NCI-H2029 treated with DMSO at 0.1 percent for 48 hours (cell line): ENCODE data around the gene ATP9B.
"Not testable (repeated sequence)": the region's sequence is repeated elsewhere in the genome, so short reads cannot be mapped to it uniquely, and the experiment has no call there.

Experiments
- DNase-seq: peaks from one replicate; lab custom pipeline; 2025; lab: John Stamatoyannopoulos, UW

Gene ATP9B

DNA sequence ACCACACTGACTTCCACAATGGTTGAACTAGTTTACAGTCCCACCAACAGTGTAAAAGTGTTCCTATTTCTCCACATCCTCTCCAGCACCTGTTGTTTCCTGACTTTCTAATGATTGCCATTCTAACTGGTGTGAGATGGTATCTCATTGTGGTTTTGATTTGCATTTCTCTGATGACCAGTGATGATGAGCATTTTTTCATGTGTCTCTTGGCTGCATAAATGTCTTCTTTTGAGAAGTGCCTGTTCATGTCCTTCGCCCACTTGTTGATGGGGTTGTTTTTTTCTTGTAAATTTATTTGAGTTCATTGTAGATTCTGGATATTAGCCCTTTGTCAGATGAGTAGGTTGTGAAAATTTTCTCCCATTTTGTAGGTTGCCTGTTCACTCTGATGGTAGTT lies 216.0 kb downstream of the ATP9B start:
- not testable (repeated sequence) for DNase-seq

DNA sequence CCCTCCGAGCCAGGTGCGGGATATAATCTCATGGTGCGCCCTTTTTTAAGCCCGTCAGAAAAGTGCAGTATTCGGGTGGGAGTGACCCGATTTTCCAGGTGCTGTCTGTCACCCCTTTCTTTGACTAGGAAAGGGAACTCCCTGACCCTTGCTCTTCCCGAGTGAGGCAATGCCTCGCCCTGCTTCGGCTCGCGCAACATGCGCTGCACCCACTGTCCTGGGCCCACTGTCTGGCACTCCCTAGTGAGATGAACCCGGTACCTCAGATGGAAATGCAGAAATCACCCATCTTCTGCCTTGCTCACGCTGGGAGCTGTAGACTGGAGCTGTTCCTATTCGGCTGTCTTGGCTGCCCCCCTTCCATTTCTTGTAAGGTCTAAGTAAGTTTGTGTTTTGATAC lies 221.2 kb downstream of the ATP9B start:
- DNase-seq: not testable (repeated sequence)

DNA sequence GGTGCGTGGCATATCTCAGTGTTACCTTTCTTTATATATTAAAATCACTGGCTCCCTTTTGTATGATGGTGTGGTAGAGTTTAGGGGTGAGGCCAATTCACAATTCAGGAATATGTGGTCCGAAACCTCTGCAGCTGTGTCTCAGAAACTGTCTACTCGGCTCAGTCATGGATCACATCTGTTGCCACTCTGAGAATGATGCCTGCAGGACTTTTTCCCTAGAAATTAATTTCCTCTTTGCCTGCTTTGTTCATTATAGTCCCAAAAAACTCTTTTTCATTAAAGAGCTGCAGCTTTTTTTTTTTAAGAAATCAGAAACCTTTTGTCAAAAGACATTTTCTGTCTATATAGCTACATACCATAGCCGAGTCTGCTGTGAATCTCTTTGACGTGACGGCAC lies 221.7 kb downstream of the ATP9B start:
- DNase-seq: no peak

DNA sequence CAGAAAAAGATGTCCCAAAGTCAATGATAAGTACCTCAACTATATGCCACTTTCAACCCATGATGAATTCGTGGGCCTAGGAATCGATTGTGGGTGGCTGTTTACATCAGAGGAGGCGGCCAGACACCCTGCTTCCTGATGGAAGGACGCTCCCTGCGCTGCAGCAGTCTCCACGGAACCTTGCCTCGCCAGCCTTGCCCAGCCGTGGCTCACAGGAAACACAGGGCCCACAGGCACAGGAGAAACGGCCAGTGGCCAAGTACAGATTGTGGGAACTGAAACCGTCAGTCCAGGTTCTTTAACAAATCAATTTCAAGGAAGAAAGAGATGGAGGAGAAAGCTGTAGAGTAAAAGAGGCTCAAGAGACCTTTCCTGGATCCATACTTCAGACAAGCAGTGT lies 225.0 kb downstream of the ATP9B start:
- no peak for DNase-seq

DNA sequence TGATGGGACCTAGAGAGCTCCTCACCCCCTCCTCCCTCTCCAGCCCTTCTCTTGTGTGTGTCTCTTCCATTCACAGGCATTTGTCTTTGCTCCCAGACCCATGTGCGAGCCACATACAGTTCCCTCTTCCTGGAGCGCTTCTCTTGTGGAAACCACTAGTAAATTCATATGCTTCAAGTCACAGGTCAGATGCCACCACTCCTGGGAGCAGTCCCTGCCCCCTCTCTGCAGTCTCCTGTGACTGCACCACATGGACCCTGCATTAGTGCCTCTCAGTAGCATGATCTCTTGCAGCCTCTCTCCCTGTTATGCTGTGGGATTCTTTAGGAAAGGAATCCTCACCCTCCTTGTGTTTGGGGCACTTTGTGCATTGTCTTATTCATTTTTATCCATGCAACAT lies 230.1 kb downstream of the ATP9B start:
- no peak for DNase-seq

DNA sequence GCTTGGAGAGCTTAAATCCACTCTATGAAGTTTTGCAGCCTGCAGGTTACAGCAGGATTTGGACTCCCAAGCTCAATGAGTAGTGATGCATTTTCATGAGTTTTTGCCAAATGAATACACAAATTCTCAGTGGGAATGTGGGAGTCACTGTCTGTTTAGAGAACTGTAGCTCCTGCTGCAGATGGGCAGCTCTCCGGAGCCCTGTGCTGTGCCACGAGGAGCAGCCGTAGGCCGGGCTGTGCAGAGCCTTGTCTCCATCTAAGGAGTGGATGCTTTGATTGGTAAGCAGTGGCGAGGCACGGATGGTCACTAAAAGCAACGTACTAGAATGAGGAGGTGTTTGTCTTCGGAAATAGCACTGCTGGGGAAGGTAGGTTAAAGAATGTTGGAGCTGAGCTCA lies 230.5 kb downstream of the ATP9B start:
- no peak for DNase-seq

DNA sequence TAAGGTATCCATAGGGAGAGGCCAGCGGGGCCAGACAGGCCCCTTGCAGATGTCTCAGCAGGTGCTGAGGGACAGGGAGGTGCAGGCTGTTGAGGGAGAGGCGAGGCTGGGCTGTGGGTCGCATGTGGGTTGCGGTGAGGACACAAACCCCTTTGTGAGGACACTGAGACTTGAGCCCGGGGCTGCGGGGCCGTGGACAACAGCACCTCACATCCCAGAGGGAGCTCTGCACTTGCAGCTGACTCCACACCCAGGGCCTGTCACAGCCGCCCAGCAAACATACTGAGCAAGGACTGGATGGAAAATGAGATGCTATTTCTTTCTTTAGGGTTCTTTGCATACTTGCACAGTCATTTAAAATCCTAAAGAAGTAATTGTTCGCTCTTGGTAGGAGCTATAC lies 231.2 kb downstream of the ATP9B start:
- no peak for DNase-seq

DNA sequence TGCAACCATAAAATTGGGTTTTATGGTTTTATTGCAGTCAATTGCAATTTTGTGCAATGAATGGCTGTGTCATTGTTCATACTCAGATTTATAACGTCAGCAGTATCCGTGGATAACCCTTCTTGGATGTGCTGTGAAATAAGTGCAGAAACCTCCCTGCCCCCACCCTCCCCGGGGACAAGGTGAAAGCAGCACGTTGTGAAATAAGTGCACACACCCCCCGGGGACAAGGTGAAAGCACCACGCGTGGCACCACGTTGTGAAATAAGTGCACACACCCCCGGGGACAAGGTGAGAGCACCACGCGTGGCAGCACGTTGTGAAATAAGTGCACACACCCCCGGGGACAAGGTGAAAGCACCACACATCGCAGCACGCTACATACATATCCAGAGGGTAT lies 232.9 kb downstream of the ATP9B start:
- DNase-seq: no peak

DNA sequence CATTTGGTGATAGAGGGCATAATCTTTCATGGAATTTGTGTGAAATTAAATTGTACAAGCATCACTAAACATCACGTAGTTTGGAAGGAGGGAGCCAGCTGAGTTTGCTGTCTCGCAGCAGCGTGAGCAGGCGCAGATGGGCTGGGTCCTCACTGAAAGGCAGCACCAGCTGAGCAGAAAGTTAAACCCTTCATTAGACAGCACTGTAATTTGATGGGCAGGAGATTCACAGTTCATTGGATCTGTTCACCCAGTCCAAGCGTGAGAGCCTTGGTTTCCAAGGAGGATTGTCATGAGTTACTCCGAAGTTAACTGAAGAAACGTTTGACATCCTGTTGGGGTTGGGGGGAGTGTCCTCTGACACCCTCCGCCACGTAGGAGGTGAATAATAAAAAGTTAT lies 236.7 kb downstream of the ATP9B start:
- no peak for DNase-seq

DNA sequence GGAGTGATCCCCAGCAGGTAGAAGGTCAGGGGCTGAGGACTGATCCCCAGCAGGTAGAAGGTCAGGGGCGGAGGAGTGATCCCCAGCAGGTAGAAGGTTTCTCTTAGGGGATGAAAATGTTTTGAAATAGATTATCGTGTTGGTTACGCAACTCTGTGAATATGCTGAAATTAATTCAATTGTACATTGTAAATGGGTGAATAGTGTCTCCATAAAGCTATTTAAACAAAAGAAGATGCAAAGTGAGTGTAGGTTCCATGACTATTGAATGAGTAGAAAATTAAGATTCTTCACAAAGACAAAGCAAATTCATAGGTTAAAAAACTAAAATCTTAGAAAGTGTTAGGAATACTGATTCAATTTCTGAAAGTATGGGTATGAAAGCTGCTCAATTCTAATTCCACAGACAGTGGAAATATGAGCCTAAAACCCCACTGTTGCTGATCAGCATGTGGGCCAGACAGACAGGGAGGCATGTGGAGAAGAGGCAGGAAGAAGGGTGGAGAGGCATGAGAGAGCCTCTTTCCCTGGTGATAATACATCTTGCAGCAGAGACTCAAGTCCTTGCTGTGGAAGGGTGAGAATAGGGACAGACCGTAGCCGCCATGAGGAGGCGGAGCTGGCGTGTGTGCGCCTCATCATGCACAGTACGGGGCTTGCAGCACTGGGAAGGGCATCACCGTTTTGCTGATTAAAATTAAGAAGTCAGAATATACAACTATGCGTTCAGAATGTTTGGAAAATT lies 240.6 kb downstream of the ATP9B start:
- no peak for DNase-seq

DNA sequence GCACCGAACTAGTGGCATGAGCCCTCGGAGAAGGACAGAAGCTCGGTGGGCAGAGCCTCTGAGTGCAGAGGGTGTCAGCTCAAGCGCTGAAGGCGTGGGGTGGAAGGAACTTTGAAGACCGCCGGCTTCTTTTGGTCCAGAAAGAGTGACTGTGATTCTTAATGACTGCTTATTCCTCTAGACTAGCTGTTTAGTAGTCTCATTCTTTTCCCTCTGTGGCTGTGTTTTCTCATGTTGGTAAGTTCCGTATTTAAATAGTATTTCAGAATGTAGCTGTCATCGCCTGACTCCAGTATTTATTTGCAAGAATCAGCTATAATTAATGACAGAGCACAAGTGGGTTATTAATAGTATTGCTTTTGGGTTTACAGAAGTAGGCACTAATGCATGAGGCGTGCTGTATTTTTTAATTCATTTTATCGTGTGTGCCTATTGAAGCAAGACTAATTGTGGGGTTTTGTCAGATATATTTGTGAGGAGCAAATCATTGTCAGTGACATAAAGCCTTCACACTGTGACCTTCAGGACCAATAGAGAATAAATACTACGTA lies 245.7 kb downstream of the ATP9B start:
- DNase-seq: no peak

DNA sequence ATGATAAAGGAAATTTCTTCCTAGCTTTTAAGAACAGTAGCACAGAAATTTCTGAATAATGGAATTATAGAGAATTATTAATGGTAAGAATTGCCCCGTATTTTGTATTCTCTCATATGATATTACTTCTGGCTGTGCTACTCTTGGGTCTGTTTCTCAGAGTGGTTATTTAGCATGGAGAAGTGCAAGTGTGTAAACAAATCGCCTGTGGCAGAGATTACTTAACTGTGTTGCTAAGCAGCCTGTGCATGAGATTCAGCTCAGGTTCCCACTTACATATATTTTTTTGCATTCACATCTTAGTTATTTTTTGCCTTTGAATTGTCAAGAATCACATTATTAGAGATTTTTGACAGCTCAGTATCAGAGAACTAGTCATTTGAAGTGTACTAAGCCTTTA lies 246.4 kb downstream of the ATP9B start:
- no peak for DNase-seq

DNA sequence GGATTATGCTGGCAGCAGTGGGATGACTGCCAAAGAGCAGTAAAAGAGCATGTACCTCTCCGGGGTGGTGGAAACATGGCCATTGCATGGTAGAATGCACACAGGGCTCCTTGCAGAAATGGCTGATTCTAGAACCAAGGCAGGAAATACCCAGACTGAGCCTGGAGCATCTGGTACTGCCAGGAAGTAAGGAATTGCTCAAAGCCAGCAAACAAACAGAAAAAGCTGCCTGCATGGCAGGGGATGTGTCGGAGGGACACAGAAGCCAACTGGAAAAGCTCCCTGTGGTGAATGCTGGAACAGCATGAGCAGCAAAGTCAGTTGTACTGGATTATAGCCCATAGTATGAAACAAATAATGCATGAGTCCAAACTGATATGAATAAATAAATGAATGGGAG lies 248.5 kb downstream of the ATP9B start:
- DNase-seq: no peak

DNA sequence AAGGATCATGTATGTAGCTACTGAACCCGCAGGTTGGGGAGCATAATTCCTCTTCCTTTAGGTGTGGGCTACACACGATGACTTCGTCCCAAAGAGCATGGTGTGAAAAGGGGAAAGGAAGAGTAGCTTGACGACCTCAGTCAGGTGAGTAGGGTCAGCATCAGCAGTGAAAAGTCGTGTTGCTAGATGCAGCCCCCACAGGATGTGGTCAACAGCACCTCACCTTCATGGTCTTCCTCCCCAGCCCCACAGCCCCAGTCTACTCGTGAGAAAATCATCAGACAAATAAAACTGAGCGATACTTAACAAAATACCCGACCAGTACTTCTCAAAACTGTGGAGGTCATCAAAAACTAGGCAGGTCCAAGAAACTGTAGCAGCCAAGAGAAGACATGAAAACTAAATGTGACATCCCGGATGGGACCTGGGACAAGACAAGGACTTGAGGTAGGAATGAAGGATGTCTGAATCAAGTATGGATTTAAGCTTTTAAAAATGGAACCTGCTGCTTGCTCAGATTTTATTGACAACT lies 249.0 kb downstream of the ATP9B start:
- no peak for DNase-seq

DNA sequence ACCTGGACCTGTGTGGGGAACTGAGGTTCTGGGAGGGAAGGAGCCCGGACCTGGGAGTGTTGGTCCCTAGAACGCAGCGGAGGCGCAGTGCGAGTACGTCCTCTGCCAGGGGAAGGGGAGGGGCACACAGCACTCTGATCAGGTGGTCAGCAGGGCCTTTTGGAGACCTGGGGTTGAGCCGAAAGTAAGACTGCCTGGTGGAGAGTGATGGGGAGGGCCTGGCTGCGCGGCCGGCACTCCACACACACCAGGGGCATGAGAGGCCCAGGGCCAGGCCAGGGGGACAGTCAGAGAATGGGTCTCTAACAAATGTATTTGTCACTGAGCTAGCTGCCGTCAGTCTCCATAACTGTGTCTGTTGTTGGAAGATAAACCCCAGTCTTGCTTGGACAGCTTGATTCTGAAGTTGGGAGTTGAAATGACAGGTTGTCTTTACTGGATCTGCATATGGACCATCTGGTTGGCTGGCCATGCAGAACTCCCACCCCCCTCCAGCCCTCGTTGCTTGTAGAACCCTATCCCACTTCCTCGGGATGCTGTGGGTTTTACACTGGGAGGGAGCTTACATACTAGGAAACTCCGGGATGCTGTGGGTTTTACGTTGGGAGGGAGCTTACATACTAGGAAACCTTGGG lies 251.1 kb downstream of the ATP9B start:
- DNase-seq: no peak

DNA sequence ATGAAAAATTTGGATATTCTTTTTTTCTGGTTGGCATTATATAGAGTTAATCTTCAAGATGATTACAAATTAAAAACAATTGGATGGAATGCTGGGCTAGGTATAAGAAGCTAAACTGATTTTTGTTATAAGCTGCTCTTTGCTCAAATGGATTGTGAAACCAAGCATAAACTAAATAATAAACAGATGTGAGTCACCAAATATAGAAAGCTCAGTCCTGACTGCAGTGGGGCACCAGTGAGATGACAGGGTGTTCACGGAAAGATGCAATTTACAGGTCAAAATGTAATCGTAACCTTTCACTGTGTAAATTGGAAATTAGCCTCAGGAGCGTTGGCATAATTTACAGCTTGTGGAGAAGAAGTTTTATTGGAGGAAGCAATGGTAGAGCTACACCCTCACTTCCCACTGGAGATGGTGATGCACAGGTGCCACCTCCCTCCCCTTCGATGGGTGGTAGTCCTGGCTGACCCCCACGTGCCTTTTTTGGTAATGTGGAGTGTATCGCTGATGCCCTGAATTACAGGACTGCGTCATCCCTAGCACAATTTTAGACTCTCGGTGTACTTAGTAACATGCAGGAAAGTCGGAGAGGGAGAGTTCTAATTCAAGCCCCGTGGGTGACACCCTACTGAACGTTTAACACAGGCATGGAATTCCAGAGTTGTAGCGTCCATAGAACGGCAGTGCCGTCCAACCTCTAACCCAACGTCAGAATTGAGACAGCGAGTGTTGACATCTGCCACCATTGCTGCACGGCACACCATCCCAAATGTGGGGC lies 252.6 kb downstream of the ATP9B start:
- DNase-seq: no peak

DNA sequence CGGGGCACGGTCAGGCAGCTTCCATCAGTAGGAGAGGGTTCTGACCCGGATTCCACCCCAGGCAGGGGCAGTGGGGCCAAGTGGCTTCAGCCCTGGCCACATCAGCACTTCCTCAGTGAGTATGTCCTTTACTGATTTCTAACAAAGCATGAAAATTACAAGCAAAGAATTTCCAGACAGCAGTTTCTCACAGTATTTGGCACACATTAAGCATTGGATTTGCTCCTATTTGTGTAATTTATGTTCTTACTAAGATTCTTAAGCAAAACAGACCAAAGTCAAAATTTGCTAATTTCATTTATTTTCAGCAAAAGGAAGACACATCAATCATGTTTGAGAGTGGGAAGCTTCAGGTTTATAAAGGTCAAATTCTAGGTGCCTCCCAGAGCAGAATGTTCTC lies 253.2 kb downstream of the ATP9B start:
- no peak for DNase-seq

DNA sequence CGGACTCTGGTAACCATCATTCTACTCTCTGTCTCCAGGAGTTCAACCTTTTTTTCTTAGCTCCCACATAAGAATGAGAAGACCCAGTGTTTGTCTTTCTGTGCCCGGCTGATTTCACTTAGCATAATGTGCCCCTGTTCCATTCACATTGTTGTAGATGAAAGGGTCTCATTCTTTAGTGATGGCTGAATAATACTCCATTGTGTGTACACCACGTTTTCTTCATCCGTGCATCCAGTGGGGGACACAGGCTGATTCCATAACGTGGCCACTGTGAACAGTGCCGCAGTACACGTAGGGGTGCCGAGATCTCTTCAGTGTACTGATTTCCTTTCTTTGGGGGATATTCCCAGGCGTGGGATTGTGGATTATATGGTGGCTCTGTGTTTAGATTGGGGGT lies 254.3 kb downstream of the ATP9B start:
- no peak for DNase-seq

DNA sequence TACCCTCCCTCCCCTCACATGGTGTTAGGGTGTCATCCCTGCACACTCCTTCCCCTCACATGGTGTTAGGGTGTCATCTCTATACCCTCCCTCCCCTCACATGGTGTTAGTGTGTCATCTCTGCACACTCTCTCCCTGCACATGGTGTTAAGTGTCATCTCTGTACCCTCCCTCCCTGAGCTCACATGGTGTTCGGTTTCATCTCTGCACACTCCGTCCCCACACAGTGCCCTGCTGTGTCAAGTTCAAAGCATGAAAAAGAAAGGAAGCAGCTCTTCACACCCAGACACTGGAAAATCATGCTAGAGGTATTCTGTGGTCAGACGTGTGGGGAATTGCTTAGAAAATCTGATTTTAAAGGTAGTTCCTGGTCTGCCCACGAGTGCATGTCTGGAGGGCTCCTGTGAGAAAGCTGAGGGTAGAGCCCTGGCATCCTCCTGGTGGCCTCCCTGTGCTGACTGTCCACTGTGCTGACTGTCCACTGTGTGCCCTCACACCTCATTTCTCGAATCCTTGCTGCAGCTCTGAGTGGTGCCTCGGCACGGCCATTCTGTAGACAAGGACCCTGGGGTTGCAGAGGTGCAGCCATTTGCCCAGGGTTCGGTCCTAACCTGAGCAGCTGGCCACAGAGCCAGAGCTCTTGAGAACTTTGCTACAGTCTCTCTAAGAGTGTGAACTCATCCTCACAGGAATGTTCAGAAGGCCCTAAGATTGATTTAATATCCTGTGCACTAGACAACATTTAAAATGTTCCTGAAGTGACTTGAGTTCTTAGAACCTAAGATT lies 257.4 kb downstream of the ATP9B start:
- no peak for DNase-seq

DNA sequence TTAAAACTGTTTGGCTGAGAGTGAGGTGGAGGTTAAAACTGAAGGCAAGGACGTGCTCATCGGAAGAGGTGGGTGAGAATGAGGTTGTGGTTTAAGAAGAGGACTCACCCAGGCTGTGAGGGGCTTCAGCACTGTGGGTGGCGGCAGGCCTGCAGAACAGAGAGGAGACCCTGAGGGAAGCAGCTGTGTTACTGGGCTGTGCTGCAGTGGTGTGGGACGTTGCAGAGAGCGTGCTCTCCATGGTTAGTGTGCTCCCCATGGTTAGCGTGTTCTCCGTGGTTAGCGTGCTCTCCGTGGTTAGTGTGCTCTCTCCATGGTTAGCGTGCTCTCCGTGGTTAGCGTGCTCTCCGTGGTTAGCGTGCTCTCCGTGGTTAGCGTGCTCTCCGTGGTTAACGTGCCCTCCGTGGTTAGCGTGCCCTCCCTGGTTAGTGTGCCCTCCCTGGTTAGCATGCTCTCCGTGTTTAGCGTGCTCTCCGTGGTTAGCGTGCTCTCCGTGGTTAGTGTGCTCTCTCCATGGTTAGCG lies 258.1 kb downstream of the ATP9B start:
- no peak for DNase-seq

DNA sequence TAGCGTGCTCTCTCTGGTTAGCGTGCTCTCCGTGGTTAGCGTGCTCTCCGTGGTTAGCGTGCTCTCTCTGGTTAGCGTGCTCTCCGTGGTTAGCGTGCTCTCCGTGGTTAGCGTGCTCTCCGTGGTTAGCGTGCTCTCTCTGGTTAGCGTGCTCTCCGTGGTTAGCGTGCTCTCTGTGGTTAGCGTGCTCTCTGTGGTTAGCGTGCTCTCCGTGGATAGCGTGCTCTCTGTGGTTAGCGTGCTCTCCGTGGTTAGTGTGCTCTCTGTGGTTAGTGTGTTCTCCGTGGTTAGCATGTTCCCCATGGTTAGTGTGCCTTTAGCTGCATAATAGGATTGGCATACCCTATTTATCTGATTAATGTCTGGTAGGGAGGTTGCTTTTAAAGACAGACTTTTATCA lies 258.7 kb downstream of the ATP9B start:
- DNase-seq: not testable (repeated sequence)

DNA sequence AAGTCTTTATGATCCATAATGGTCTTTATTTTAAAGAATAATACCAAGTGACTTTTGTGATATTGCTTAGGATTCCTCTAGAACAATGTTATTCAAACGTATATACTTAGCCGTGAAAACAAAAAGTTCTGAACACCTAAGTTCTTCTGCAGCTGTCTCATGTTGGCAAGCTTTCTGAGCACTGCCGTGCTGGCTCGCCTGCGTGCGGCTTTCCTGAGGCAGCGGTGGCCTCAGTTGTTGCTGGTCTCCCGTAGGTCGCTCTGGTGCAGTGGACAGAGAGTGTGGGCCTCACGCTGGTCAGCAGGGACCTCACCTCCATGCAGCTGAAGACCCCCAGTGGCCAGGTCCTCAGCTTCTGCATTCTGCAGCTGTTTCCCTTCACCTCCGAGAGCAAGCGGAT lies 259.7 kb downstream of the ATP9B start:
- no peak for DNase-seq
